8988T (cell line): ENCODE results near the gene ZNF641.
"Not testable (repeated sequence)": the region's sequence is repeated elsewhere in the genome, so short reads cannot be mapped to it uniquely, and the experiment has no call there.

ENCODE experiments used
- DNase-seq: peaks from one replicate; pipeline ENCODE4 v3.0.0; 2011

ZNF641 gene

GRCh38 chr12:48333680-48334079, 17.0 kb downstream of the ZNF641 start:
- not testable (repeated sequence) for DNase-seq

GRCh38 chr12:48331399-48331798, 19.3 kb downstream of the ZNF641 start:
- DNase-seq: no peak

- DNase-seq: no peak
Observed at GRCh38 chr12:48329199-48329939, 21.4 kb downstream of the ZNF641 start.

- DNase-seq: no peak
Observed at GRCh38 chr12:48316491-48316890, 34.2 kb downstream of the ZNF641 start.

GRCh38 chr12:48311313-48311712, 39.4 kb downstream of the ZNF641 start:
- no peak for DNase-seq

GRCh38 chr12:48307269-48307668, 43.5 kb downstream of the ZNF641 start:
- no peak for DNase-seq

- no peak for DNase-seq
Observed at GRCh38 chr12:48305190-48305589, 45.5 kb downstream of the ZNF641 start.

- no peak for DNase-seq
Observed at GRCh38 chr12:48302161-48302911, 48.4 kb downstream of the ZNF641 start.

- DNase-seq: no peak
Observed at GRCh38 chr12:48300774-48301173, 49.9 kb downstream of the ZNF641 start.

GRCh38 chr12:48296586-48297282, 54.0 kb downstream of the ZNF641 start:
- peak; percentile 34 for DNase-seq

- DNase-seq: no peak
Observed at GRCh38 chr12:48292040-48292439, 58.7 kb downstream of the ZNF641 start.

GRCh38 chr12:48291511-48291910, 59.2 kb downstream of the ZNF641 start:
- no peak for DNase-seq

GRCh38 chr12:48288387-48289268, 62.1 kb downstream of the ZNF641 start:
- DNase-seq: no peak
